HL-60 (cell line): ENCODE measurements around the gene DOCK1.

Experiments
- DNase-seq, 2 experiments: peaks; one replicate each; pipeline ENCODE4 v3.0.0-alpha.2; 2010 to 2020; ENCODE audit warnings: low read depth in 1 of 2, low spot score in 1 of 2
- H3K27ac ChIP-seq: fragments of 250-450 bp; sonication (Bioruptor Pico); replicated peaks from 2 replicates; pipeline ENCODE4 v1.5.1; 2020; ENCODE audit warnings: mild to moderate bottlenecking, moderate library complexity
- H3K27me3 ChIP-seq: fragments of 250-450 bp; sonication (Bioruptor Pico); 2 replicates; pipeline ENCODE4 v1.5.1; 2021; ENCODE audit warnings: mild to moderate bottlenecking, moderate library complexity; ENCODE audit not compliant: insufficient read depth, poor library complexity, severe bottlenecking
- H3K4me3 ChIP-seq: replicated peaks from 2 replicates; pipeline ENCODE4 v1.5.1; 2011; ENCODE audit warnings: mild to moderate bottlenecking, control low read depth, low read length; ENCODE audit not compliant: insufficient read depth
- GABPA ChIP-seq: IDR thresholded peaks from 2 replicates; pipeline ENCODE4 v1.6.1; 2012; ENCODE audit warnings: low read depth
- POLR2AphosphoS5 ChIP-seq: IDR thresholded peaks from 2 replicates; pipeline ENCODE4 v1.6.1; 2012; ENCODE audit warnings: low read depth
- SPI1 ChIP-seq: IDR thresholded peaks from 2 replicates; pipeline ENCODE4 v1.6.1; 2012; ENCODE audit warnings: low read depth, mild to moderate bottlenecking, borderline replicate concordance
- TF ChIP-seq, protein P1 (sequence below): IDR thresholded peaks from one replicate; pipeline ENCODE4 v1.5.1; 2011; ENCODE audit warnings: low read length, control low read depth, inconsistent platforms; ENCODE audit not compliant: insufficient read depth
- TF ChIP-seq, protein P2 (sequence below): IDR thresholded peaks from 2 replicates; pipeline ENCODE4 v1.6.1; 2012; ENCODE audit warnings: low read depth; ENCODE audit not compliant: insufficient replicate concordance

Gene DOCK1

DNA sequence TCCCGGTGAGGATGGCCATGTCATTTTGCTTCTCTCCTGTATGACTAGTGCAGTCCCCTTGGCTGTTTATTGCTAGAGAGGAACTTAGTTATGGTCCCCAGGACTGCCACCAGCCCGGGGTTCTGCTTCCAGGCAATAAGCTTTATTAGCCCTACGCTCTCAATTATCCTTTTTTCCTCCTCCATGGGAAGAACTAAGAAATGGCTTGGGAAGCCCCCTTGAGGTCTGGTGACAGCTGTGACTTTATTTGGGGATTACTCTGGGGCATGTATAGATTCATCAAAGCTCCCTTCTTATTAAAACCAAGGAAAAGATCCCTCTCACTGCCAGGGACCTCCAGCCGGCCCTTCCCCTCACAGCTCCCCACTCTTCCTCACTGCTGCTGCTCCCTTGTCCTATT, 446.3 kb downstream of the DOCK1 start:
- Histone ChIP-seq H3K4me3 (no peak overlapping the region), H3K27ac (no peak overlapping the region), H3K27me3 (no peaks in the 10 kb centered on the region)
- TF ChIP-seq, protein P1, sequence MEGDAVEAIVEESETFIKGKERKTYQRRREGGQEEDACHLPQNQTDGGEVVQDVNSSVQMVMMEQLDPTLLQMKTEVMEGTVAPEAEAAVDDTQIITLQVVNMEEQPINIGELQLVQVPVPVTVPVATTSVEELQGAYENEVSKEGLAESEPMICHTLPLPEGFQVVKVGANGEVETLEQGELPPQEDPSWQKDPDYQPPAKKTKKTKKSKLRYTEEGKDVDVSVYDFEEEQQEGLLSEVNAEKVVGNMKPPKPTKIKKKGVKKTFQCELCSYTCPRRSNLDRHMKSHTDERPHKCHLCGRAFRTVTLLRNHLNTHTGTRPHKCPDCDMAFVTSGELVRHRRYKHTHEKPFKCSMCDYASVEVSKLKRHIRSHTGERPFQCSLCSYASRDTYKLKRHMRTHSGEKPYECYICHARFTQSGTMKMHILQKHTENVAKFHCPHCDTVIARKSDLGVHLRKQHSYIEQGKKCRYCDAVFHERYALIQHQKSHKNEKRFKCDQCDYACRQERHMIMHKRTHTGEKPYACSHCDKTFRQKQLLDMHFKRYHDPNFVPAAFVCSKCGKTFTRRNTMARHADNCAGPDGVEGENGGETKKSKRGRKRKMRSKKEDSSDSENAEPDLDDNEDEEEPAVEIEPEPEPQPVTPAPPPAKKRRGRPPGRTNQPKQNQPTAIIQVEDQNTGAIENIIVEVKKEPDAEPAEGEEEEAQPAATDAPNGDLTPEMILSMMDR = no peak
- TF ChIP-seq, protein P2, sequence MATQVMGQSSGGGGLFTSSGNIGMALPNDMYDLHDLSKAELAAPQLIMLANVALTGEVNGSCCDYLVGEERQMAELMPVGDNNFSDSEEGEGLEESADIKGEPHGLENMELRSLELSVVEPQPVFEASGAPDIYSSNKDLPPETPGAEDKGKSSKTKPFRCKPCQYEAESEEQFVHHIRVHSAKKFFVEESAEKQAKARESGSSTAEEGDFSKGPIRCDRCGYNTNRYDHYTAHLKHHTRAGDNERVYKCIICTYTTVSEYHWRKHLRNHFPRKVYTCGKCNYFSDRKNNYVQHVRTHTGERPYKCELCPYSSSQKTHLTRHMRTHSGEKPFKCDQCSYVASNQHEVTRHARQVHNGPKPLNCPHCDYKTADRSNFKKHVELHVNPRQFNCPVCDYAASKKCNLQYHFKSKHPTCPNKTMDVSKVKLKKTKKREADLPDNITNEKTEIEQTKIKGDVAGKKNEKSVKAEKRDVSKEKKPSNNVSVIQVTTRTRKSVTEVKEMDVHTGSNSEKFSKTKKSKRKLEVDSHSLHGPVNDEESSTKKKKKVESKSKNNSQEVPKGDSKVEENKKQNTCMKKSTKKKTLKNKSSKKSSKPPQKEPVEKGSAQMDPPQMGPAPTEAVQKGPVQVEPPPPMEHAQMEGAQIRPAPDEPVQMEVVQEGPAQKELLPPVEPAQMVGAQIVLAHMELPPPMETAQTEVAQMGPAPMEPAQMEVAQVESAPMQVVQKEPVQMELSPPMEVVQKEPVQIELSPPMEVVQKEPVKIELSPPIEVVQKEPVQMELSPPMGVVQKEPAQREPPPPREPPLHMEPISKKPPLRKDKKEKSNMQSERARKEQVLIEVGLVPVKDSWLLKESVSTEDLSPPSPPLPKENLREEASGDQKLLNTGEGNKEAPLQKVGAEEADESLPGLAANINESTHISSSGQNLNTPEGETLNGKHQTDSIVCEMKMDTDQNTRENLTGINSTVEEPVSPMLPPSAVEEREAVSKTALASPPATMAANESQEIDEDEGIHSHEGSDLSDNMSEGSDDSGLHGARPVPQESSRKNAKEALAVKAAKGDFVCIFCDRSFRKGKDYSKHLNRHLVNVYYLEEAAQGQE = no peak
- no peak for TF ChIP-seq POLR2AphosphoS5
- TF ChIP-seq GABPA = no peak
- no peak for TF ChIP-seq SPI1
- DNase-seq = no peak

DNA sequence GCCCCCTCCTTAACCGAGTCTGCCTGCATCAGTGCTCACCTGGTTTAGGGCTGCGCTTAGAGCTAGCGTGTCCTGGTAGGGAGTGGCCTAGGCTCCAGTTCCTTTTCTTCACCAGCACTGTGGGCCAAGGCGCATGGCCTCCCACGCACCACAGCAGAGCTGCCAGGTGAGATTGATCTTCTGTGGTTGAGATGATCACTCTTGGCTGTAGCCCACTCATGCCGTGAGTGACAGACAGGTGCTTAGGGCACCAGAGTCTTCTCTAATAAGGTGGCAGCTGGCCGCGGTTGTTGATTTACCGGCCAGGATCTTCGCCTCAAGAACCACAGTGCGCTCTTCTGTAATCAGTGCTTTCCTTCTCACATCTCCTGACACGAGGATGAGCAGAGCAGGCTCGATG, 448.3 kb downstream of the DOCK1 start:
- Histone ChIP-seq H3K4me3 (no peak overlapping the region), H3K27me3 (no peaks in the 10 kb centered on the region), H3K27ac (no peak overlapping the region)
- no peak for TF ChIP-seq POLR2AphosphoS5
- TF ChIP-seq, protein P1 = no peak
- TF ChIP-seq GABPA = no peak
- TF ChIP-seq, protein P2 = no peak
- no peak for TF ChIP-seq SPI1
- DNase-seq = no peak

DNA sequence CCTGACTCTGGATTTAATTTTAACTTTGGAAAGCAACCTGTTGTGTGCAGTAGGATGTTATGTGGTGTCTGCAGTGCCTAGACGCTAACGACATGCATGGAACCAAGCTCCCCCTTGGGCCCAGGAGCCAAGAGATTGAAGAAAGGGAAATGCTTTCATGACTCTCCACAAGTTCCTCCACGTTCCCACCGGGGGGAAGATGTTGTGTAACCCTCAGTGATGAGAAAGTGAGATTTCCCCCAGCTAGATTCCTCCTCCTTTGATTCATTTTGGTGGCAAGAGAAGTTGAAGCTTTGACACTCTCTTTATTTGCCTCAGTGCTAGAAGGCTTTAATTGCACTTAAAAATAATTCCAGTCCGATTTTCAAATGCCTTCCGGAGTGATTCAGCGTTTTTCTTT, 449.0 kb downstream of the DOCK1 start:
- TF ChIP-seq POLR2AphosphoS5 (no peak), GABPA (no peak)
- TF ChIP-seq, protein P1 = no peak
- TF ChIP-seq, protein P2 = no peak
- DNase-seq = no peak
- H3K27me3 ChIP-seq = no peaks in the 10 kb centered on the region
- H3K4me3 ChIP-seq = no peak overlapping the region
- H3K27ac ChIP-seq = no peak overlapping the region
